ENCODE data around the gene HYI. TPM values are rescaled to one million over a fixed set of nuclear protein-coding genes. Genes with fewer than 3 reads are reported as not detected.

HYI gene
- total RNA-seq, 6 donors from 2014 or later = 63.3 to 259 (median 68.8) TPM

- H3K36me3 ChIP-seq = no peaks in the 10 kb centered on the region
- H3K4me1 ChIP-seq = peaks cover 0 to 2% (median 0%) of the 10 kb centered on the region in 4 donors
- ATAC-seq (ENCODE audit: low FRiP score in 2 of 2) = no peak
- WGBS, 2 donors = 93 to 94% methylated on average over 5 of the region's 5 CpGs
- no peaks in the 10 kb centered on the region for H3K27me3 ChIP-seq
- TF ChIP-seq POLR2A (IDR thresholded peaks at IDR 0.05) (no peak), EP300 (IDR thresholded peaks at IDR 0.05) (no peak), POLR2AphosphoS5 (IDR thresholded peaks at IDR 0.05) (no peak)
- TF ChIP-seq, protein P1, sequence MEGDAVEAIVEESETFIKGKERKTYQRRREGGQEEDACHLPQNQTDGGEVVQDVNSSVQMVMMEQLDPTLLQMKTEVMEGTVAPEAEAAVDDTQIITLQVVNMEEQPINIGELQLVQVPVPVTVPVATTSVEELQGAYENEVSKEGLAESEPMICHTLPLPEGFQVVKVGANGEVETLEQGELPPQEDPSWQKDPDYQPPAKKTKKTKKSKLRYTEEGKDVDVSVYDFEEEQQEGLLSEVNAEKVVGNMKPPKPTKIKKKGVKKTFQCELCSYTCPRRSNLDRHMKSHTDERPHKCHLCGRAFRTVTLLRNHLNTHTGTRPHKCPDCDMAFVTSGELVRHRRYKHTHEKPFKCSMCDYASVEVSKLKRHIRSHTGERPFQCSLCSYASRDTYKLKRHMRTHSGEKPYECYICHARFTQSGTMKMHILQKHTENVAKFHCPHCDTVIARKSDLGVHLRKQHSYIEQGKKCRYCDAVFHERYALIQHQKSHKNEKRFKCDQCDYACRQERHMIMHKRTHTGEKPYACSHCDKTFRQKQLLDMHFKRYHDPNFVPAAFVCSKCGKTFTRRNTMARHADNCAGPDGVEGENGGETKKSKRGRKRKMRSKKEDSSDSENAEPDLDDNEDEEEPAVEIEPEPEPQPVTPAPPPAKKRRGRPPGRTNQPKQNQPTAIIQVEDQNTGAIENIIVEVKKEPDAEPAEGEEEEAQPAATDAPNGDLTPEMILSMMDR (IDR thresholded peaks at IDR 0.05) = no peak
- no peak overlapping the region for H3K27ac ChIP-seq
- DNase-seq = no peak
- no peak overlapping the region for H3K4me3 ChIP-seq
- H3K9me3 ChIP-seq = no peaks in the 10 kb centered on the region
Measured at GRCh38 chr1:43472087-43472462, 18.3 kb upstream of the HYI start.

GRCh38 chr1:43469932-43470331 is 16.2 kb upstream of the HYI start:
- whole genome bisulfite sequencing, 2 donors = 81 to 92% methylated on average over 1 of the region's 1 CpG
- H3K9me3 ChIP-seq = no peaks in the 10 kb centered on the region
- TF ChIP-seq POLR2A (IDR thresholded peaks at IDR 0.05) = no peak
- TF ChIP-seq POLR2AphosphoS5 (IDR thresholded peaks at IDR 0.05) = no peak
- TF ChIP-seq, protein P1 (IDR thresholded peaks at IDR 0.05) = no peak
- TF ChIP-seq EP300 (IDR thresholded peaks at IDR 0.05) = no peak
- no peak overlapping the region for H3K4me3 ChIP-seq
- ATAC-seq (ENCODE audit: low FRiP score in 2 of 2) (no peak), DNase-seq (no peak)
- H3K36me3 ChIP-seq = no peaks in the 10 kb centered on the region
- H3K27me3 ChIP-seq = no peaks in the 10 kb centered on the region
- H3K4me1 ChIP-seq = no peaks in the 10 kb centered on the region
- H3K27ac ChIP-seq = no peak overlapping the region

DNA sequence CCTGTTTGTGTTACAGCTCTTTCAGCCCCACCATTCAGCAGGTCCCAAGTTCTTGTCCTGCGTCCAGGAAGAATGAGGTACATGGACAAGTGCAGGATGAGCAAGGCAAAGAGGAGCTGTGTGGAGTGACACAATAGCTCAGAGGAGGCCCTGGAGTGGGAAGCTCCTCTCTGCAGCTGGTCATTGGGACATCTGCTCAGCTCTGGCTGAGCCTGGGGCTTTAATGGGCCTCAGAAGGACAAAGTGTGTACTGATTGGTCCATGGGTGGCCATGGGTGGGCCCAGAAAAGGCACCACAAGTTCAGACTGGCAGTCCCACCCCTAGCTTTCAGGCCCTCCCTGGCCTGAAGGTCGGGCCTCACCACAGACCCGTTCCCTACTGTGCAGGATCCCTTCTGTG is 14.7 kb upstream of the HYI start:
- H3K4me1 ChIP-seq = no peaks in the 10 kb centered on the region
- ATAC-seq (ENCODE audit: low FRiP score in 2 of 2) (no peak), DNase-seq (no peak)
- no peaks in the 10 kb centered on the region for H3K9me3 ChIP-seq
- H3K27ac ChIP-seq = no peak overlapping the region
- H3K36me3 ChIP-seq = no peaks in the 10 kb centered on the region
- H3K4me3 ChIP-seq = no peak overlapping the region
- TF ChIP-seq, protein P1 (IDR thresholded peaks at IDR 0.05) = no peak
- no peak for TF ChIP-seq POLR2A (IDR thresholded peaks at IDR 0.05)
- TF ChIP-seq POLR2AphosphoS5 (IDR thresholded peaks at IDR 0.05) = no peak
- no peak for TF ChIP-seq EP300 (IDR thresholded peaks at IDR 0.05)
- no peaks in the 10 kb centered on the region for H3K27me3 ChIP-seq
- 89 to 100% methylated on average over 1 to 3 of the region's 3 CpGs for WGBS, 2 donors

DNA sequence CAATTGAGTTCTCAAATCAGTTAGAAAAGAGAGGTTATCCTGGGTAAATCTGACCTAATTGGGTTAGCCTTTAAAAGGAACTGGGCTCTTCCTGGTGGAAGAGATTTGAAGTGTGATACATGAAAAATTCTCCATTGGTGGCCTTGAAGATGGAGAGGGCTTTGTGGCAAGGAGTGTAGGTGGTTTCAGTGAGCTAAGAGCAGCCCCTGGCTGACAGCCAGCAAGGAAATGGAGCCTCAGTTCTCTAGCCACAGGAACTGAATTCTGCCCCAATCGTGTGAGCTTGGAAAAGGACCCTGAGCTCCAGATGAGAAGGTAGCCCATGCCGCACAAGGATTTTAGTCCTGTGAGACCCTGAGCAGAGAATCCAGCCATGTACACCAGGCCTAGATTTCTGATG is 12.7 kb upstream of the HYI start:
- 45 to 46% methylated on average over 2 of the region's 2 CpGs for WGBS, 2 donors

More for the DNA sequence above, 12.7 kb upstream of the HYI start:
- no peak for ATAC-seq (ENCODE audit: low FRiP score in 2 of 2)
- Histone ChIP-seq H3K4me1 (no peaks in the 10 kb centered on the region), H3K27ac (no peak overlapping the region), H3K27me3 (no peaks in the 10 kb centered on the region), H3K9me3 (no peaks in the 10 kb centered on the region), H3K4me3 (no peak overlapping the region), H3K36me3 (no peaks in the 10 kb centered on the region)
- TF ChIP-seq POLR2AphosphoS5 (IDR thresholded peaks at IDR 0.05) = no peak
- TF ChIP-seq EP300 (IDR thresholded peaks at IDR 0.05) = no peak
- TF ChIP-seq, protein P1 (IDR thresholded peaks at IDR 0.05) = no peak
- TF ChIP-seq POLR2A (IDR thresholded peaks at IDR 0.05) = no peak
- DNase-seq = no peak
